GM23248 (cell line): ENCODE data around the gene PAPPA2.

Source experiments
- EZH2 ChIP-seq: fragments of 200-600 bp; sonication (generic); IDR thresholded peaks from 2 replicates; pipeline ENCODE4 v1.6.1; 2018; ENCODE audit warnings: antibody characterized with exemption, mild to moderate bottlenecking; ENCODE audit not compliant: insufficient read depth, poor library complexity, severe bottlenecking
- EZH2phosphoT487 ChIP-seq: fragments of 200-600 bp; sonication (generic); IDR thresholded peaks from 2 replicates; pipeline ENCODE4 v1.6.1; 2018; ENCODE audit warnings: antibody characterized with exemption, moderate library complexity, mild to moderate bottlenecking, low read depth; ENCODE audit not compliant: insufficient read depth

DNA sequence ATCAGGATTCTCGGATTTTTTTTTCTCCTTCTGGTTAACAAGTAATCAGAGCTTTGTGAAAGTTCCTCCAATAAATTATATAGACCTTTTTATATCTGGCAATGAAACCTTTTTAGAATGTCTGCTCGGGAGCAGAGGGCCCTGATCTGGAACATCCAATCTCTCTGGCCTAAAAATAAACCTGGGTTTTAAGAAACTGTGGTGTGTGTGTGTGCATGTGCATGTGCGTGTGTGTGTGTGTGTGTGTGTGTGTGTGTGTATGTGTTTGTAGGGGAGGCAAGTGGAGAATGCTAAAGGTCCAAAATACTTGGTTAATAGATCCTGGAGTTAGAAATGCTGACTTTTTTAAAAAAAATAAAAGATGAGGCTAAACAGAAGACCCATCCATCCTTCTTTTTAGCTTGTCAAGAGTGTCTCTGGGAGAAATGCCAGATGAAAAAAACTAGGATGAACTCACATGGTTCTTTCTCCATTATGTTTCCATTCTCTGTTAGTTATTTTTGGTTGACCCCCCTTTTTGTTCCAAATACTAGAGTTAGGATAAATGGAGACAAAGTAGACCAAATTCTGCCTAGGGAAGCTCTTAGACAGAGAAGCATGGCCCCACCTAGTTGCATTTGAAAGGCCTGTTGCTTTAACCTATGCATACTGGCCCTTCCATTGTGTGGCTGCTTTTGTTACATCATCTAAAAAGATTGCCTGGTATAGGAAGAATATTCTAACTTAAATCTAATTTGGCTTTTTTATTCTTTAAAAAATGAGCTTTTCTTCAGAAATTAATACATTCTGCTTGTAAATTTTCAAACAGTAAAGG, 175.9 kb downstream of the PAPPA2 start:
- TF ChIP-seq EZH2 (no peak), EZH2phosphoT487 (no peak)
